PC-9 (cell line): ENCODE measurements around the gene UFC1.

Experiments used
- CTCF ChIP-seq: fragments of 200-600 bp; sonication (generic); conservative IDR thresholded peaks from 2 replicates; pipeline ENCODE4 v1.6.1; 2017; ENCODE audit warnings: mixed run types, antibody characterized with exemption, mild to moderate bottlenecking, moderate library complexity
- EZH2 ChIP-seq: fragments of 200-600 bp; sonication (generic); IDR thresholded peaks from 2 replicates; pipeline ENCODE4 v1.8.0; 2017; ENCODE audit warnings: antibody characterized with exemption, low read depth

GRCh38 chr1:161165742-161166668 lies 12.2 kb downstream of the UFC1 start, which contains the start of gene PPOX:
- no peak; the same call in 1 of the 2 replicates for TF ChIP-seq CTCF
- no peak for TF ChIP-seq EZH2
